HEK293 (cell line): Measurements from ENCODE around the gene TDRD9.

Experiments
- CTCF ChIA-PET: fragments of 350-600 bp; formaldehyde crosslinking; extraction: SDS; loops from one replicate; lab custom pipeline; 2021; ENCODE audit warnings: antibody characterized with exemption; lab: Yijun Ruan, JAX
- POLR2A ChIA-PET: fragments of 300-600 bp; formaldehyde crosslinking; extraction: SDS; loops from one replicate; lab custom pipeline; 2020; ENCODE audit warnings: antibody characterized with exemption, inconsistent platforms; lab: Yijun Ruan, JAX
- H3K27ac ChIP-seq: fragments of 200-500 bp; sonication (Bioruptor generic); 2 replicates; pipeline ENCODE4 v1.5.1; 2014; ENCODE audit warnings: low read depth, low read length, control low read depth, inconsistent platforms; ENCODE audit errors: extremely low read depth
- H3K36me3 ChIP-seq, 2 experiments: fragments of 200-500 bp in 1 of 2; sonication (Bioruptor generic) in 1 of 2; 1 replicate in 1 of 2; 2 replicates in 1 of 2; pipeline ENCODE4 v1.5.1; 2014 to 2017; ENCODE audit warnings: inconsistent platforms in 2 of 2, low read length in 2 of 2; ENCODE audit not compliant: control insufficient read depth in 2 of 2, insufficient read depth in 1 of 2
- H3K4me1 ChIP-seq: fragments of 200-500 bp; sonication (Bioruptor generic); 2 replicates; pipeline ENCODE4 v1.5.1; 2014; ENCODE audit warnings: mild to moderate bottlenecking, low read length, inconsistent platforms; ENCODE audit not compliant: control insufficient read depth, insufficient read depth
- H3K4me3 ChIP-seq: 2 replicates; pipeline ENCODE4 v1.5.1; 2011; ENCODE audit warnings: low read depth, mild to moderate bottlenecking, control low read depth, low read length, moderate library complexity
- H3K9me3 ChIP-seq: fragments of 200-500 bp; sonication (Bioruptor generic); 2 replicates; pipeline ENCODE4 v1.5.1; 2014; ENCODE audit warnings: low read depth, low read length, inconsistent platforms; ENCODE audit not compliant: control insufficient read depth, insufficient read depth
- BCL11B ChIP-seq: fragments of 450-650 bp; formaldehyde crosslinking; IDR thresholded peaks from 2 replicates; pipeline ENCODE4 v1.5.1; 2016; ENCODE audit warnings: low read depth, missing biosample characterization, missing genetic modification characterization
- INSM2 ChIP-seq: fragments of 450-650 bp; formaldehyde crosslinking; IDR thresholded peaks from 2 replicates; pipeline ENCODE4 v1.5.1; 2016; ENCODE audit warnings: missing biosample characterization, missing genetic modification characterization
- KLF10 ChIP-seq: fragments of 450-650 bp; IDR thresholded peaks from 2 replicates; pipeline ENCODE4 v1.5.1; 2018; ENCODE audit warnings: missing biosample characterization, mild to moderate bottlenecking, missing genetic modification characterization
- PBX3 ChIP-seq: sonication (generic); formaldehyde crosslinking; IDR thresholded peaks from 2 replicates; pipeline ENCODE4 v1.8.1; 2022; ENCODE audit warnings: mild to moderate bottlenecking, moderate library complexity, missing genetic modification reagents
- SCRT1 ChIP-seq: fragments of 450-650 bp; formaldehyde crosslinking; IDR thresholded peaks from 2 replicates; pipeline ENCODE4 v1.5.1; 2016; ENCODE audit warnings: missing biosample characterization, missing genetic modification characterization, borderline replicate concordance
- TCF7L2 ChIP-seq: IDR thresholded peaks from 2 replicates; pipeline ENCODE4 v1.6.1; 2011; ENCODE audit warnings: low read depth, mild to moderate bottlenecking, inconsistent platforms, low read length, moderate library complexity, borderline replicate concordance
- ZFP69B ChIP-seq: fragments of 450-650 bp; formaldehyde crosslinking; IDR thresholded peaks from 2 replicates; pipeline ENCODE4 v1.5.1; 2016; ENCODE audit warnings: missing biosample characterization, missing genetic modification characterization
- ZNF18 ChIP-seq: fragments of 450-650 bp; formaldehyde crosslinking; IDR thresholded peaks from 2 replicates; pipeline ENCODE4 v1.5.1; 2016; ENCODE audit warnings: missing biosample characterization, missing genetic modification characterization
- ZNF26 ChIP-seq: fragments of 450-650 bp; formaldehyde crosslinking; IDR thresholded peaks from 2 replicates; pipeline ENCODE4 v1.5.1; 2016; ENCODE audit warnings: missing biosample characterization, missing genetic modification characterization
- ZNF302 ChIP-seq: fragments of 450-650 bp; formaldehyde crosslinking; IDR thresholded peaks from 2 replicates; pipeline ENCODE4 v1.5.1; 2016; ENCODE audit warnings: missing biosample characterization, missing genetic modification characterization, low read depth
- ZNF529 ChIP-seq: fragments of 450-650 bp; formaldehyde crosslinking; IDR thresholded peaks from 2 replicates; pipeline ENCODE4 v1.5.1; 2017; ENCODE audit warnings: missing genetic modification characterization, missing biosample characterization; ENCODE audit not compliant: insufficient replicate concordance
- ZNF549 ChIP-seq: fragments of 450-650 bp; IDR thresholded peaks from 2 replicates; pipeline ENCODE4 v1.5.1; 2018; ENCODE audit warnings: missing biosample characterization, missing genetic modification characterization, mild to moderate bottlenecking, inconsistent platforms, moderate library complexity
- ZNF658 ChIP-seq: fragments of 450-650 bp; formaldehyde crosslinking; IDR thresholded peaks from 2 replicates; pipeline ENCODE4; 2016; ENCODE audit warnings: missing biosample characterization, missing genetic modification characterization
- ZNF664 ChIP-seq: fragments of 450-650 bp; formaldehyde crosslinking; IDR thresholded peaks from 2 replicates; pipeline ENCODE4 v1.5.1; 2016; ENCODE audit warnings: missing biosample characterization, missing genetic modification characterization
- ZNF701 ChIP-seq: fragments of 450-650 bp; formaldehyde crosslinking; IDR thresholded peaks from 2 replicates; pipeline ENCODE4 v1.5.1; 2016; ENCODE audit warnings: missing biosample characterization, missing genetic modification characterization
- ZNF707 ChIP-seq: fragments of 450-650 bp; formaldehyde crosslinking; IDR thresholded peaks from 2 replicates; pipeline ENCODE4 v1.5.1; 2016; ENCODE audit warnings: missing biosample characterization, missing genetic modification characterization
- ZNF747 ChIP-seq: fragments of 450-650 bp; formaldehyde crosslinking; IDR thresholded peaks from 2 replicates; pipeline ENCODE4 v1.5.1; 2016; ENCODE audit warnings: missing biosample characterization, missing genetic modification characterization
- ZNF776 ChIP-seq: fragments of 450-650 bp; formaldehyde crosslinking; IDR thresholded peaks from 2 replicates; pipeline ENCODE4 v1.5.0; 2017; ENCODE audit warnings: missing biosample characterization, missing genetic modification characterization, borderline replicate concordance
- ZNF837 ChIP-seq: fragments of 450-650 bp; formaldehyde crosslinking; IDR thresholded peaks from 2 replicates; pipeline ENCODE4 v1.5.1; 2016; ENCODE audit warnings: missing biosample characterization, missing genetic modification characterization
- ZSCAN4 ChIP-seq: fragments of 450-650 bp; formaldehyde crosslinking; IDR thresholded peaks from 2 replicates; pipeline ENCODE4 v1.5.1; 2017; ENCODE audit warnings: missing biosample characterization, missing genetic modification characterization
- ZSCAN5A ChIP-seq: fragments of 450-650 bp; formaldehyde crosslinking; IDR thresholded peaks from 2 replicates; pipeline ENCODE4 v1.5.1; 2016; ENCODE audit warnings: missing biosample characterization, missing genetic modification characterization

The TDRD9 gene

DNA sequence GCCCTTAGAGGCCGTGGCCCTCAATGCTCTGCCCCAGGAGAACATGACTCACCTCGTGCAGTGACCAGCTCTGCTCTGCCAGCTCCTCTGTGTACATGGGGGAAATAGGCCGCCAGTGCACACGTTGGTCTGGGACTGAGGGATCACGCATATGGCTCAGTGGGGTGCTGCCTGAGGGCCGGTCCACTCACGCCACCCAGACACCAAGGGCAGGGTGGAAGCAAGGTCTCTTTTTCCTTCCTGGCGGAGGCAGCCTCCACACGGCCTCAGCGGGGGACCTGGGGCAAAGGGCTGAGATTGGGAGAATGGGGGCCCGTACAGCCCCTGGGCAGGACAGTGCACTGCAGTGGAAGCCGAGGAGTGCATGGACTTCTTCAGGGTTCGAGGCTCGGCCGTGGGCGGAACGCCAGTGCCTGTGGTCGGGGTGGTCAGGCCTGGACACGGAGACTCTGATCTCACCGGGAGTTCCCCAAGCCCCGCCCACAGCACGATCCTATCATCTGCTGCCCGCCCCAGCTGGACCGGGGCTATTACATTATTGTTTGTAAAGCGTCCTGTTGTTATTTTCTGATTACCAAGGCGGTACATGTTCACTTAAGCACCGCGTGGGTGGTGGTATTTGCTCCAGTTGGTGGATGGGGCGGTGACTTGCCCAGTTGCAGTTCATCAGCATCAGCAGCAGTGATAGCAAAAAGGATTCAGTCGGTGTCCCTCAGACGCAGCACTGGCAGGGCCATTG is 38.8 kb upstream of the TDRD9 start (continued):
- TF ChIP-seq ZNF18 (tag by site-specific recombination) (no peak), ZNF776 (tag by site-specific recombination) (no peak), KLF10 (tag by site-specific recombination) (0 out of 2 replicates have a peak, but pooled peaks have one; percentile 21), ZNF707 (no peak)

GRCh38 chr14:103890052-103890371 is 38.2 kb upstream of the TDRD9 start:
- CTCF ChIA-PET: interaction anchor here (0.9 to 2.0 kb wide), 3 partner anchors 10 to 82 kb away, joined by 3 to 13 read pairs (median 3); no protein-coding TSS in a partner anchor
- H3K27ac ChIP-seq: no peak overlapping the region
- H3K9me3 ChIP-seq: no peaks in the 10 kb centered on the region
- no peaks in the 10 kb centered on the region for H3K36me3 ChIP-seq
- TF ChIP-seq ZFP69B (tag by site-specific recombination) (0 out of 2 replicates have a peak, but pooled peaks have one; percentile 44), TCF7L2 (no peak)
- TF ChIP-seq, all 188 proteins: peak for 1
- H3K4me1 ChIP-seq: no peaks in the 10 kb centered on the region; the same call in 1 of the 2 replicates
- no peak overlapping the region for H3K4me3 ChIP-seq
- POLR2A ChIA-PET: no interaction called here

GRCh38 chr14:103890821-103891666 is 37.2 kb upstream of the TDRD9 start:
- Histone ChIP-seq H3K27ac (no peak overlapping the region), H3K4me1 (no peaks in the 10 kb centered on the region; the same call in 1 of the 2 replicates), H3K4me3 (no peak overlapping the region), H3K9me3 (no peaks in the 10 kb centered on the region), H3K36me3 (no peaks in the 10 kb centered on the region)
- CTCF ChIA-PET: interaction anchor here (2.0 kb wide), 1 partner anchor 10 kb away, joined by 13 read pairs; no protein-coding TSS in a partner anchor
- POLR2A ChIA-PET: no interaction called here
- TF ChIP-seq ZSCAN4 (tag by site-specific recombination) (no peak), ZSCAN5A (tag by site-specific recombination) (no peak), BCL11B (tag by site-specific recombination) (no peak), ZNF549 (tag by site-specific recombination) (no peak), ZNF747 (tag by site-specific recombination) (no peak), INSM2 (no peak), ZNF658 (no peak), ZNF26 (no peak), ZNF837 (no peak), PBX3 (CRISPR knock-in tag) (no peak), SCRT1 (no peak), ZNF302 (tag by site-specific recombination) (no peak), ZNF529 (tag by site-specific recombination) (no peak), ZNF664 (tag by site-specific recombination) (no peak), ZNF701 (tag by site-specific recombination) (no peak)
